Activated naive CD8-positive, alpha-beta T cell treated with anti-CD3 and anti-CD28 coated beads for 36 hours (primary cell): ENCODE results near the gene AK5. TPM values are rescaled to one million over a fixed set of nuclear protein-coding genes. Genes with fewer than 3 reads are reported as not detected.
A peak's percentile ranks its signal among the peaks of the same experiment; 100 is the strongest.

Source experiments
- DNase-seq: peaks from one replicate; pipeline ENCODE4 v3.0.0; 2021
- H3K27ac Mint-ChIP-seq: one replicate; pipeline ENCODE4 v1.8.0; 2022; ENCODE audit warnings: mild to moderate bottlenecking, moderate library complexity, mixed read lengths
- H3K27me3 Mint-ChIP-seq: one replicate; pipeline ENCODE4 v1.8.0; 2022; ENCODE audit warnings: mild to moderate bottlenecking, mixed read lengths
- H3K36me3 Mint-ChIP-seq: one replicate; pipeline ENCODE4 v1.8.0; 2021; ENCODE audit warnings: mild to moderate bottlenecking, mixed read lengths
- H3K4me1 Mint-ChIP-seq: one replicate; pipeline ENCODE4 v1.8.0; 2021; ENCODE audit warnings: mixed read lengths
- H3K4me3 Mint-ChIP-seq: one replicate; pipeline ENCODE4 v1.8.0; 2022; ENCODE audit warnings: mild to moderate bottlenecking, moderate library complexity, mixed read lengths
- H3K9me3 Mint-ChIP-seq: one replicate; pipeline ENCODE4 v1.8.0; 2022; ENCODE audit warnings: mixed read lengths
- total RNA-seq, 2 experiments: library from RNA; stranded (reverse); gene quantifications; one replicate each; pipeline ENCODE4 v1.2.3, GENCODE V29; 2021

Gene AK5
- 1 to 10 TPM; 4.3 to 6.6 TPM for total RNA-seq

DNA sequence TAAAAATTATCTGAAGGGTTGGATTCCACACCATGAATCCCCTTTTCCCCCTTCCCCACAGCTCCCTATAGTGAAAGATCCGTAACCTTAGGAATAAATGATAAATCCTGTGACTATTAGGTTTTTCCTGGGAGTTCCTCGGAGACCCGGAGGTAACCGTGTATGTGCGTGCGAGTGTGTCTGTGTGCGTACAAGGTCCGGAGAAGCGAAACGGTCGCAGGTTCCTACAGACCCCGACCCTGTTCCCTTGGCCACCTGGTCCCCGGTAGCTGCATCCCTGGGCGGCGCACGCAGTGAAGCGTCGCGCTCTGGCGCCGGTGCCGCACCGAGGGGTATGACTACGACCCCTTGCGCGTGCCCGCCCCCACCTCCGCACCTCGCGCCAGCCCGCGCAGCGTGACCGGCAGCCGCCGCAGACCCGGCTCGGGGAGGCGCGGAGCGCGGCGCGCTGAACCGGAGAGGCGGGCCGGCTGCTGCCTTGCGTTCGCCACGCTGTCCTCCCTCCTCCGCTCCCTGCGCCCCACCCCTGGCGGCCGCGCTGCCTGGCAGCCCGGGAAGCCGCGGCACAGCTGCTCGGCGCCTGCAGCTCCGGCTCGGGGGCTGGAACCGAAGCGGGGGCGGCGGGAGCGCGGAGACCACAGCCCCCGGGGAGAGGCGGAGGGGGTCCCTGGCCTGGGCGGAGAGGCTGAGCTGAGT, at the start of gene AK5:
Gene AK5, plus strand, starts transcription at position 529 of the 696 bp plus-strand sequence. CDS start 295 bp downstream, outside the sequence.
- peak; percentile 71 for DNase-seq
- H3K27me3 Mint-ChIP-seq: no peaks in the 10 kb centered on the region
- H3K4me3 Mint-ChIP-seq: peak within 1 kb of the TSS; percentile 77
- H3K4me1 Mint-ChIP-seq: peaks cover 37% of the 10 kb centered on the region
- no peak within 1 kb of the TSS for H3K27ac Mint-ChIP-seq
- no peaks in the 10 kb centered on the region for H3K36me3 Mint-ChIP-seq
- no peaks in the 10 kb centered on the region for H3K9me3 Mint-ChIP-seq

DNA sequence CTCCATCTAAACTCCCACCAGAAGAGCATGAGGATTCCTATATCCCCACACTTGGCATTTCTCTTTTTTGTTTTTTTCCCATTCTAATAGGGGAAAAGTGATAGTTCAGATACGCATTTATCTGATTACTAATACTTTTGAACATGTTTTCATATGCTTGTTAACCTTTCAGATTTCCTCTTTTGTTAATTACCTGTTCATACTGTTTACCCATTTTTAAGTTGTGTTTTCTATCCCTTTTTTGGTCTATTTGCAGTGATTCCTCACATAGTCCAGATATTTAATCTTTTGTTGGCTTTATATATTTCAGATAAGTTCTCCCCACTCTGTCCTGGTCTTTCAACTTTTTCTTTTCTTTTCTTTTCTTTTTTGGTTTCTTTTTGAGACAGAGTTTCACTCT, 49.0 kb upstream of the AK5 start:
- H3K4me3 Mint-ChIP-seq: no peak overlapping the region
- no peak overlapping the region for H3K27ac Mint-ChIP-seq
- H3K27me3 Mint-ChIP-seq: no peaks in the 10 kb centered on the region
- H3K4me1 Mint-ChIP-seq: no peaks in the 10 kb centered on the region
- H3K36me3 Mint-ChIP-seq: peaks cover 5% of the 10 kb centered on the region
- peaks cover 13% of the 10 kb centered on the region for H3K9me3 Mint-ChIP-seq
- DNase-seq: no peak

DNA sequence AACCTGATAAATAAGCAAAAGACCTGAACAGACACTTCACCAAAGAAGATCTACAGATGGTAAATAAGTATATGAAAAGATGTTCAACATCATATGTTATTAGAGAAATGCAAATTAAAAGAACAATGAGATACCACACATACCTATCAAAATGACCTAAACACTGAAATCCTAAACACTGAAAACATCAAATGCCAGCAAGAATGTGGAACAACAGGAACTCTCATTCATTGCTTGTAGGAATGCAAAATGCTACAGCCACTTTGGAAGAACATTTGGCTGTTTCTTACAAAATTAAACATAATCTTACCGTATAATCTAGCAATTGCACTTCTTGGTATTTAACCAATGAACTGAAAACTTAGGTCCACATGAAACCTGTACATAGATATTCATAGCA, 47.7 kb upstream of the AK5 start:
- Mint-ChIP-seq H3K4me1 (no peaks in the 10 kb centered on the region), H3K27ac (no peak overlapping the region), H3K4me3 (no peak overlapping the region), H3K9me3 (peaks cover 13% of the 10 kb centered on the region), H3K36me3 (peaks cover 5% of the 10 kb centered on the region), H3K27me3 (no peaks in the 10 kb centered on the region)
- DNase-seq: no peak

- H3K4me1 Mint-ChIP-seq: no peaks in the 10 kb centered on the region
- no peak for DNase-seq
- H3K4me3 Mint-ChIP-seq: no peak overlapping the region
- H3K27ac Mint-ChIP-seq: no peak overlapping the region
- peaks cover 13% of the 10 kb centered on the region for H3K9me3 Mint-ChIP-seq
- H3K36me3 Mint-ChIP-seq: peaks cover 5% of the 10 kb centered on the region
- no peaks in the 10 kb centered on the region for H3K27me3 Mint-ChIP-seq
Measured at GRCh38 chr1:77234943-77235342, 46.9 kb upstream of the AK5 start.

DNA sequence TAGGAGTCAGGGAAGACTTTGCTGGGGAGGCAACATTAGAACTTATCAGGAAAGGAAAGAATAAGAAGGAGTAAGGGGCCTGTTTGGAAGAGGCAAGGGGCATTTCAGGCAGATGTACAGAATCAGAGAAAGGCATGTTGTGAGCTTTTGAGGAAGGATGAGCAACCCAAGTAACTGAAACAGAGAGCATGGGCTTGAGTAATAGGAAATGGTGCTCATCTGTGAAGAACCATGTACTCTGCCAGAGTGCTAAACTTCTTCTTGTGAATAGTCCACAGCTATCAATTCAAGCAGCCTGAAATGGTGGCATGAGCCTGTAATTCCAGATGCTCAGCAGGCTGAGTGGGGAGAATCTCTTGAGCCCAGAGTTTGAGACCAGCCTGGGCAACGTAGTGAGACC, 43.4 kb upstream of the AK5 start:
- no peak for DNase-seq
- Mint-ChIP-seq H3K9me3 (peaks cover 13% of the 10 kb centered on the region), H3K27me3 (no peaks in the 10 kb centered on the region), H3K27ac (no peak overlapping the region), H3K4me1 (no peaks in the 10 kb centered on the region), H3K4me3 (no peak overlapping the region), H3K36me3 (peaks cover 4% of the 10 kb centered on the region)

- H3K4me1 Mint-ChIP-seq: no peaks in the 10 kb centered on the region
- H3K36me3 Mint-ChIP-seq: peaks cover 4% of the 10 kb centered on the region
- no peak overlapping the region for H3K27ac Mint-ChIP-seq
- H3K4me3 Mint-ChIP-seq: no peak overlapping the region
- peaks cover 11% of the 10 kb centered on the region for H3K9me3 Mint-ChIP-seq
- DNase-seq: no peak
- H3K27me3 Mint-ChIP-seq: no peaks in the 10 kb centered on the region
Measured at GRCh38 chr1:77239311-77239710, 42.5 kb upstream of the AK5 start.

- no peak overlapping the region for H3K27ac Mint-ChIP-seq
- peaks cover 23% of the 10 kb centered on the region for H3K36me3 Mint-ChIP-seq
- peaks cover 28% of the 10 kb centered on the region for H3K9me3 Mint-ChIP-seq
- H3K4me3 Mint-ChIP-seq: no peak overlapping the region
- no peak for DNase-seq
- no peaks in the 10 kb centered on the region for H3K27me3 Mint-ChIP-seq
- H3K4me1 Mint-ChIP-seq: no peaks in the 10 kb centered on the region
Measured at GRCh38 chr1:77245830-77246229, 36.0 kb upstream of the AK5 start.

- Mint-ChIP-seq H3K9me3 (peaks cover 47% of the 10 kb centered on the region), H3K27me3 (no peaks in the 10 kb centered on the region), H3K36me3 (peaks cover 31% of the 10 kb centered on the region), H3K4me3 (no peak overlapping the region), H3K4me1 (no peaks in the 10 kb centered on the region), H3K27ac (no peak overlapping the region)
- no peak for DNase-seq
Measured at GRCh38 chr1:77250126-77250525, 31.7 kb upstream of the AK5 start.

DNA sequence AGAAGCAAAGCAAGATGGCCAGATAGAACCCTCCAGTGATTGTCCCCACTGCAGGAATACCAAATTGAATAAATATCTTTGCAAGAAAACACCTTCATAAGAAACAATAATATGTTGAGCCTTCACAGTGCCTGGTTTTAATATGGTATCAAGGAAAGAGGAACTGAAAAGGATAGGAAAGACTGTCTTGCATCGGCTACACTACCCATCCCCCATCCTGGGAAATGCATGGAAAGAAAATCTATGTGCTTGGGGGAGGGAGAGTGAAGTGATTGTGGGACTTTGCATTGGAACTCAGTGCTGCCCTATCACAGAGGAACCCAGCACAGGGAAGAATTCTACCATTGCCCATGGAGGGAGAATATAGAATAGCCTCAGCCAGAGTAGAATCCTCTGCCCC, 28.6 kb upstream of the AK5 start:
- Mint-ChIP-seq H3K27ac (no peak overlapping the region), H3K4me3 (no peak overlapping the region), H3K4me1 (no peaks in the 10 kb centered on the region), H3K36me3 (peaks cover 26% of the 10 kb centered on the region), H3K27me3 (no peaks in the 10 kb centered on the region), H3K9me3 (peaks cover 55% of the 10 kb centered on the region)
- DNase-seq: no peak

GRCh38 chr1:77263708-77264107, 18.1 kb upstream of the AK5 start:
- Mint-ChIP-seq H3K9me3 (no peaks in the 10 kb centered on the region), H3K27ac (no peak overlapping the region), H3K36me3 (no peaks in the 10 kb centered on the region), H3K27me3 (no peaks in the 10 kb centered on the region), H3K4me1 (no peaks in the 10 kb centered on the region), H3K4me3 (no peak overlapping the region)
- DNase-seq: no peak

DNA sequence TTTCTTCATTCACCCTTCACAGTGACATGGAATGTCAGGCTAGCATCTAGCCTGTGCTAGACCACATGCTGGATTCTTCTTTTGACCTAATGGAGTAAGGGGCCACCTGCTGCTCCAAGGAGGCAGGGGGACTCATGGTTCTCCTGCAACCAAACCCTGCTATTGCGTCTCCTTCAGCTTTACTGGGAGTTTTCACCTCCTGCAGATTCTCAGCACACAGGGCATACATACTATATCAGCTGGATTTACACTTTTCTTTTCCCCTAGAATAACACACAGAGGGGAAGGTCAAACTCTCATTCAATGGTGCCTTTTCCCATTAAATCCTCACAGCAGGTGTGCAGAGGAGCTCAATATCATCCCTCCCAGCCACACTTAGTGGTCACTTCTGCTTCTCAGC, 16.6 kb upstream of the AK5 start:
- Mint-ChIP-seq H3K9me3 (no peaks in the 10 kb centered on the region), H3K27ac (no peak overlapping the region), H3K4me1 (no peaks in the 10 kb centered on the region), H3K27me3 (no peaks in the 10 kb centered on the region), H3K4me3 (no peak overlapping the region), H3K36me3 (no peaks in the 10 kb centered on the region)
- DNase-seq: no peak

DNA sequence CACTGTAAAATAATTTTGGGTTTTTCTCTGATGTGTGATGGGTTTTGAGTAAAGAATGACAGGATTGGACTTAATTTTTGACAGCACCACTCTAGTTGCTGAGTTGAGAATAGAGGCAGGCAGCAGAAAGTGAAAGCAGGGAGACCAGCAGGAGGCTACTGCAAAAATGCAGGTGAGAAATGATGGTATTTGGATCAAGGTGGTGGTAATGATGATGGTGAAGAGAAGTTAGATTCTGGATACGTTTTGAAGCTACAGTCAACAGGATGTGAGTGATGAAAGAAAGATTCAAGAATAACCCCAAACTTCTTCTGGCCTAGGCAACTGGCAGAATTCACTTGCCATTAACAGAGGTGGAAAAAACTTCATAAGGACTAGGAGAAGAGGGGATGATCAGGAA, 14.8 kb upstream of the AK5 start:
- Mint-ChIP-seq H3K27ac (no peak overlapping the region), H3K9me3 (no peaks in the 10 kb centered on the region), H3K4me3 (no peak overlapping the region), H3K27me3 (no peaks in the 10 kb centered on the region), H3K4me1 (peaks cover 6% of the 10 kb centered on the region), H3K36me3 (no peaks in the 10 kb centered on the region)
- DNase-seq: no peak

- no peak for DNase-seq
- no peak overlapping the region for H3K27ac Mint-ChIP-seq
- H3K27me3 Mint-ChIP-seq: no peaks in the 10 kb centered on the region
- no peaks in the 10 kb centered on the region for H3K36me3 Mint-ChIP-seq
- no peak overlapping the region for H3K4me3 Mint-ChIP-seq
- no peaks in the 10 kb centered on the region for H3K9me3 Mint-ChIP-seq
- H3K4me1 Mint-ChIP-seq: peaks cover 9% of the 10 kb centered on the region
Measured at GRCh38 chr1:77271852-77272580, 9.8 kb upstream of the AK5 start.

GRCh38 chr1:77273891-77274290, 7.9 kb upstream of the AK5 start:
- H3K4me1 Mint-ChIP-seq: peaks cover 9% of the 10 kb centered on the region
- no peaks in the 10 kb centered on the region for H3K9me3 Mint-ChIP-seq
- no peak overlapping the region for H3K27ac Mint-ChIP-seq
- H3K27me3 Mint-ChIP-seq: no peaks in the 10 kb centered on the region
- H3K36me3 Mint-ChIP-seq: no peaks in the 10 kb centered on the region
- DNase-seq: no peak
- H3K4me3 Mint-ChIP-seq: no peak overlapping the region

DNA sequence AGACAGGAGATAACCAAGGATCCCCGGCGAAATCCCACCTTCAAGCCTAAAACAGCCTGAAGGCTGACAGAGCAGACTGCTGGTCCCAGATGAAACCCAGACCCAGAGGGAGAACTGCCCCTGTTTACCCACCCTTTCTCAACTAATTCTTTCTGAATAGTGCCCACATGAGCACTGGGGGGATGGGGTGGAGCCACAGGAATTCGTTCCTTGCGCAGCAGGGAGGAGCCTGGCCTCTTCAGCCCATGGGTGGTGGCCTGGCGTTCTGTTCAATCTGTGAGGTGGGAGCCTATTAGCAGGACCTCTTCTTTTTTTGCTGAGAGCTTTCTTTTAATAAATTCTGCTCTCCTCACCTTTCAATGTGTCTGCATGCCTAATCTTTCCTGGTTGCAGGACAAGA, 6.6 kb upstream of the AK5 start:
- H3K27ac Mint-ChIP-seq: no peak overlapping the region
- H3K27me3 Mint-ChIP-seq: no peaks in the 10 kb centered on the region
- no peaks in the 10 kb centered on the region for H3K36me3 Mint-ChIP-seq
- no peak overlapping the region for H3K4me3 Mint-ChIP-seq
- no peak for DNase-seq
- no peaks in the 10 kb centered on the region for H3K9me3 Mint-ChIP-seq
- peaks cover 16% of the 10 kb centered on the region for H3K4me1 Mint-ChIP-seq

- Mint-ChIP-seq H3K9me3 (no peaks in the 10 kb centered on the region), H3K27ac (no peak overlapping the region), H3K27me3 (no peaks in the 10 kb centered on the region), H3K4me1 (peaks cover 24% of the 10 kb centered on the region), H3K36me3 (no peaks in the 10 kb centered on the region), H3K4me3 (no peak overlapping the region)
- DNase-seq: no peak
Measured at GRCh38 chr1:77276941-77277340, 4.9 kb upstream of the AK5 start.
